HCT116 (cell line): Measurements from ENCODE around the gene TMEM243. TPM values are rescaled to one million over a fixed set of nuclear protein-coding genes. Genes with fewer than 3 reads are reported as not detected.

Experiments
- ATF3 ChIP-seq: IDR thresholded peaks from 2 replicates; pipeline ENCODE4 v1.6.1; 2012
- CBX3 ChIP-seq: IDR thresholded peaks from 2 replicates; pipeline ENCODE4 v1.6.1; 2012; ENCODE audit warnings: low read depth
- EGR1 ChIP-seq: IDR thresholded peaks from 2 replicates; pipeline ENCODE4 v1.6.1; 2012; ENCODE audit warnings: low read depth
- ELF1 ChIP-seq: IDR thresholded peaks from 2 replicates; pipeline ENCODE4 v1.6.1; 2012; ENCODE audit warnings: low read depth, borderline replicate concordance
- FOSL1 ChIP-seq: IDR thresholded peaks from 2 replicates; pipeline ENCODE4 v1.6.1; 2012; ENCODE audit warnings: low read depth
- JUND ChIP-seq: IDR thresholded peaks from 2 replicates; pipeline ENCODE4 v1.6.1; 2012
- POLR2A ChIP-seq: IDR thresholded peaks from 2 replicates; pipeline ENCODE4 v1.7.0; 2011; ENCODE audit warnings: borderline replicate concordance; ENCODE audit not compliant: insufficient read depth, insufficient read length; ENCODE audit errors: extremely low read depth
- REST ChIP-seq: IDR thresholded peaks from 2 replicates; pipeline ENCODE4 v1.6.1; 2012; ENCODE audit warnings: low read depth
- SIN3A ChIP-seq: IDR thresholded peaks from 2 replicates; pipeline ENCODE4 v1.6.1; 2012; ENCODE audit warnings: low read depth
- SP1 ChIP-seq: IDR thresholded peaks from 2 replicates; pipeline ENCODE4 v1.6.1; 2012; ENCODE audit warnings: low read depth
- TCF7L2 ChIP-seq: IDR thresholded peaks from 2 replicates; pipeline ENCODE4 v1.7.0; 2011; ENCODE audit warnings: borderline replicate concordance, inconsistent platforms; ENCODE audit not compliant: insufficient read depth, insufficient read length; ENCODE audit errors: extremely low read depth
- YY1 ChIP-seq: IDR thresholded peaks from 2 replicates; pipeline ENCODE4 v1.6.1; 2011; ENCODE audit warnings: low read length, low read depth, moderate library complexity, mild to moderate bottlenecking; ENCODE audit not compliant: insufficient replicate concordance; ENCODE audit errors: extremely low read depth
- ZFX ChIP-seq: fragments of 450-650 bp; IDR thresholded peaks from 2 replicates; pipeline ENCODE4 v1.6.1; 2017
- ZNF274 ChIP-seq: fragments of 200-500 bp; sonication (Bioruptor generic); IDR thresholded peaks from 2 replicates; pipeline ENCODE4 v1.6.1; 2014; ENCODE audit warnings: mild to moderate bottlenecking, low read depth, low read length, inconsistent platforms
- total RNA-seq: library from RNA; stranded (reverse); gene quantifications from one replicate; pipeline ENCODE4 v1.2.1, GENCODE V29; 2021; ENCODE audit not compliant: unreplicated experiment

The TMEM243 gene
- total RNA-seq, 1 experiment from 2014 or later: 23.3 TPM

- no peak for TF ChIP-seq REST
- TF ChIP-seq ATF3: no peak
- TF ChIP-seq POLR2A: peak; percentile 62
- no peak for TF ChIP-seq JUND
- TF ChIP-seq SP1: peak; percentile 60
- TF ChIP-seq ZFX: peak; percentile 77; the same call in 1 of the 2 replicates
- no peak for TF ChIP-seq FOSL1
- TF ChIP-seq YY1: no peak
- TF ChIP-seq TCF7L2: no peak
- no peak for TF ChIP-seq ELF1
- peak; percentile 74 for TF ChIP-seq SIN3A
- no peak for TF ChIP-seq ZNF274
- TF ChIP-seq EGR1: no peak
- TF ChIP-seq CBX3: no peak
Observed at GRCh38 chr7:87220026-87220733, 648 bp upstream of the TMEM243 start (continued).
